LNCaP clone FGC (cell line): ENCODE results near the gene MTUS2.

Experiments
- DNase-seq: peaks from one replicate; pipeline ENCODE4 v3.0.0-alpha.2; 2011; ENCODE audit warnings: low read depth
- H3K4me3 ChIP-seq: 2 replicates; pipeline ENCODE4 v1.5.1; 2011; ENCODE audit warnings: mild to moderate bottlenecking, low read depth, low read length, control low read depth
- TF ChIP-seq, protein P1 (sequence below): IDR thresholded peaks from 2 replicates; pipeline ENCODE4 v1.5.1; 2012; ENCODE audit warnings: mild to moderate bottlenecking; ENCODE audit not compliant: control insufficient read depth, insufficient read depth; ENCODE audit errors: extremely low read depth

The MTUS2 gene

DNA sequence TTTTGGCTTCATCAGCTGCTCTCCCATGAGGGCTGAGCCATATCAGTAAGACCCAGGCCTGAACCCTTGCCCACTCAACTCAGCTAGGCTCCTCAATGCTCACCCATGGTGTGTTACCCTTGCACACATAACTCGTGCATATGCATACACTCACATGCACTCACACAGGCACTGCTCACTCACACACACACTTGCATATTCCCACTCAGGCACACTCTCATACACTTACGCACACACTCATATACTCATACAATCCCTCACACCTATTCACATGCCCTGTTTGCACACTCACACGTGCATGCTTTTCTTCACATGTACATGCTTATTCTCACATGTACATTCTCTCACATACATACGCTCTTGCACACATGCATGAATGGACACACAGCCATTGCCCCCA is 681.5 kb downstream of the MTUS2 start:
- H3K4me3 ChIP-seq: no peak overlapping the region
- DNase-seq: no peak
- TF ChIP-seq, protein P1, sequence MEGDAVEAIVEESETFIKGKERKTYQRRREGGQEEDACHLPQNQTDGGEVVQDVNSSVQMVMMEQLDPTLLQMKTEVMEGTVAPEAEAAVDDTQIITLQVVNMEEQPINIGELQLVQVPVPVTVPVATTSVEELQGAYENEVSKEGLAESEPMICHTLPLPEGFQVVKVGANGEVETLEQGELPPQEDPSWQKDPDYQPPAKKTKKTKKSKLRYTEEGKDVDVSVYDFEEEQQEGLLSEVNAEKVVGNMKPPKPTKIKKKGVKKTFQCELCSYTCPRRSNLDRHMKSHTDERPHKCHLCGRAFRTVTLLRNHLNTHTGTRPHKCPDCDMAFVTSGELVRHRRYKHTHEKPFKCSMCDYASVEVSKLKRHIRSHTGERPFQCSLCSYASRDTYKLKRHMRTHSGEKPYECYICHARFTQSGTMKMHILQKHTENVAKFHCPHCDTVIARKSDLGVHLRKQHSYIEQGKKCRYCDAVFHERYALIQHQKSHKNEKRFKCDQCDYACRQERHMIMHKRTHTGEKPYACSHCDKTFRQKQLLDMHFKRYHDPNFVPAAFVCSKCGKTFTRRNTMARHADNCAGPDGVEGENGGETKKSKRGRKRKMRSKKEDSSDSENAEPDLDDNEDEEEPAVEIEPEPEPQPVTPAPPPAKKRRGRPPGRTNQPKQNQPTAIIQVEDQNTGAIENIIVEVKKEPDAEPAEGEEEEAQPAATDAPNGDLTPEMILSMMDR: no peak

DNA sequence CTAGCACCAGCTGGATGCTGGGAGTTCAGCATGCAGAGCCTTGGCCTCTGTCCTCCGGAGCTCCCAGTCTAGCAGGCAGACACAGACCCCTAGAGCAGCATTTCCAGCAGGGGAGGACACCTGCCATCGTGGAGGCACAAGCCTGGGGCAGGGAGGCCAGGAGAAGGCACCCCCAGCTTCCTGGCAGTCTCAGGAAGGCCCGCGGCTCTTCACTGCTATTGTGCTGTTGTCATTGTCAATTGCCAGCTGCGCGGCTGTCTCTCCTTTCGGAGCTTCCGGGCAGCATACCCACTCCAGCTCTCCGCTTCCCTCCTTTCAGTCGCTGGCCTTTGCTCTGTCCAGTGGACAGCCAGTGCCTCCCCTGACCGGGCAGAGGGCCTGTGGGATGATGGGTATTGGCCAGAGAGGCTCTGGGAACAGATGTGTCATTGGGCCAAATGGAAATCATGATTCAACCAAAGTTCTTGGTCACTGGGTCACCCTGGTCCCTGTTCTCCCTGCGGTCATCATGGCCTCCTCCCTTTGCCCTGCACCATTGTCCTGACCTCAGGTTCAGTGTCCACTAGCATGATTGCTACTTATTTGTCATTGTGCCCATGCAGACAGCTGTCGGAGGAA is 682.4 kb downstream of the MTUS2 start:
- DNase-seq: no peak
- H3K4me3 ChIP-seq: no peak overlapping the region
- TF ChIP-seq, protein P1: no peak

DNA sequence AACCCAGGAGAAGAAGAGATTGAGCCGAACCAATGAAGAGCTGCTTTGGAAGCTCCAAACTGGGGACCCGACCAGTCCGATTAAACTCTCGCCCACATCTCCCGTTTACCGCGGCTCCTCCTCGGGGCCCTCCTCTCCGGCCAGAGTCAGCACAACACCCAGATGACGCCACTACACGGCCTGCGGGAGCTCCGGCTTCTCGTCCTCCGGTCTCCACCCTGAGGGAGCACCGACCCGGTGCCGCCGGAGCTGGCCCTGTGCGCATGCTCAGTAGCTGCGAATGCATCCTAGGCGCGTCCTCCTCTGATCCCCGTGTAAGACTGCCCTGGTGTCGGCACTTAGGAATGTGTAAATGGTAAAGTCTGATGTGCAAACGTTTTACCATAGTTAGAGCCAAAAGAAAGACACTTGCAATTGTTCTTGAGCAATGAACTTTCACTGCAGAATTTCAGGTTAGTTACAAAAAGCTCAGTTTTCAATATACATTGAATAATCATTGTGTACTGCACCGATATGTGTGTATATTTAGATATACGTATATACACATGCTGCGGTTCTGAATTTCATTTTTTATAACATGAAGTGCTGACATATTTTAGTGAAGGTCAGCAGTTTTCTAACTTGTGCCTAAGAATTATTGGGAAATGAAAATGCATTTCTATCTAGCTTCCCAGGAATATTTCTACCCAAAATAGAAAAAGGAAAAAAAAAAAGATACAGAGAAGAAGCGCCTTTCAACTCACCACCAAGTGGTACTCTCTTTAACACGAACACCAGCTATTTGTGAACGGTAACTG is 683.1 kb downstream of the MTUS2 start:
- no peak for DNase-seq
- TF ChIP-seq, protein P1: no peak
- H3K4me3 ChIP-seq: no peak overlapping the region

DNA sequence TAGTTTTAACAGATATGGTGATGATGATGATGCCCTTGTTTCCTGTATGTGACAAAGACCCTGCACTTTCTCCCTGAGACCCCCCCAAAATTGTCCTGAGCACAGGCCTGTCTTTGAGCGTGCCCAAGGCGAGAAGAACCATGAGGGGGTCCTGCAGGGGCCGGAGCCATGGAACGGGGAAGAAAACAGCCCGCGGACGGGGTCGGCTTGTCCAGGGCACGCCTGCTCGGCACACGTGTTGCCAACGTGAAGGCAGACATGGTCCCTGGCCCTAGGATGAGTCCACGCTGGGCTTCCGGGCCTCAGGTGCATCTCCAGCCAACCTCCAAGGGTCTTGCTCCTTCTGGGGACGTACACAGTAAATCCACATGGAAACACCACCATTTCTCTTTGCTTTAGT is 684.6 kb downstream of the MTUS2 start:
- H3K4me3 ChIP-seq: no peak overlapping the region
- no peak for DNase-seq
- TF ChIP-seq, protein P1: no peak

DNA sequence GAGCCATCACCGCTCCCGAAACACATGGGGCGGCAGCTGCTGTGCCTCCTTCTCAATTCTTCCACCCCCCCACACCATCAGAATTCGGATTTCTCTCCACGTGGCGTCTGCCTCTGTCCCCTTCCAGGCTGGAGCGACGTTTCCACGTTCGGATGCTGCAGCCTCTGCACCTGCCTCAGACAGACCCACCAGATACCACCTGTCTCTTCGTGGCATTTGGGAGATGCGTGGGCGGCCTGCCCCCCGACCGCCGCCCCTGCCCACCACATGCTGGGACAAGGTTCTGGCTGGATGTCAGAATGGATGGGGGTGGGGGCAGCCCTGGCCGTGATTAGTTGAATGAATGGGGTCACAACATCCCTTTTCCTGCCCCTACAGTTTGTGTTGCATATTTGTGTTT is 685.4 kb downstream of the MTUS2 start:
- DNase-seq: no peak
- H3K4me3 ChIP-seq: no peak overlapping the region
- TF ChIP-seq, protein P1: no peak

DNA sequence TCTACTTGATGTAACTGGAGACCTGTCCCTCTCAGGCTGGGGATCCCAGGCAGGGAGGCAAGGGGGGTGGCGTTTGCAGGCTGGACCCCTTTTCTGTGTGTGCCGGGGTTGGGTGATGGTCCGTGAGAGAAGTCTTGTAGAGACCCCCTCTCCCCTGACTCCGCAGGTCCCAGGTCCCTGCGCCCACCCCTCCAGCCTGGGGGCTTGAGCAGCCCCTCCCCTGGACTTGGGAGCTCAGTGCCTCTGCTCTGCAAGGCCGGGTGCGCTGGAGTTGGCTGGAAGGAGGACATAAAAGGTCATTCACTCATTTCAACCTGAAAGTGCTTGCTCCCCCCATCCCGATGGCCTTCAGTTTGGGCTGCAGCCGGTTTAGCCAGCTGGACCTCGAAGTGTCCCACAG is 685.8 kb downstream of the MTUS2 start:
- no peak overlapping the region for H3K4me3 ChIP-seq
- no peak for DNase-seq
- TF ChIP-seq, protein P1: no peak
